SK-N-SH (cell line): Measurements from ENCODE around the gene ASCC2. TPM values are rescaled to one million over a fixed set of nuclear protein-coding genes. Genes with fewer than 3 reads are reported as not detected.

Experiments used
- CTCF ChIA-PET: fragments of 300-600, 350-600 bp; formaldehyde crosslinking; extraction: SDS; loops from one replicate; lab custom pipeline; 2021; lab: Yijun Ruan, JAX
- POLR2A ChIA-PET: fragments of 350-600 bp; sonication (Branson Sonifier 250); formaldehyde crosslinking; extraction: SDS; loops from one replicate; lab custom pipeline; 2020; ENCODE audit warnings: antibody characterized with exemption, inconsistent platforms; lab: Yijun Ruan, JAX
- DNase-seq: peaks from one replicate; pipeline ENCODE4 v3.0.0; 2012
- H2AFZ ChIP-seq: fragments of 200-600 bp; sonication (generic); 2 replicates; pipeline ENCODE4 v1.8.1; 2016; ENCODE audit warnings: antibody characterized with exemption, mild to moderate bottlenecking, low read depth
- H3F3A ChIP-seq: fragments of 200-600 bp; sonication (generic); replicated peaks from 2 replicates; pipeline ENCODE3; 2016; ENCODE audit warnings: antibody characterized with exemption, mild to moderate bottlenecking; ENCODE audit not compliant: insufficient read depth
- H3K27ac ChIP-seq, 2 experiments: fragments of 200-500 bp in 1 of 2; fragments of 200-600 bp in 1 of 2; sonication (Bioruptor generic) in 1 of 2; sonication (generic), shearing (Covaris generic) in 1 of 2; 2 replicates each; pipeline versions ENCODE4 v1.5.1 to v1.6.1; 2014 to 2016; ENCODE audit warnings: low read depth in 2 of 2, inconsistent platforms in 1 of 2, low read length in 1 of 2, mild to moderate bottlenecking in 1 of 2, mixed read lengths in 1 of 2
- H3K27me3 ChIP-seq: fragments of 200-600 bp; sonication (generic), shearing (Covaris generic); 2 replicates; pipeline ENCODE4 v1.6.1; 2016; ENCODE audit warnings: mixed run types; ENCODE audit not compliant: insufficient read depth
- H3K36me3 ChIP-seq, 2 experiments: fragments of 200-500 bp in 1 of 2; fragments of 200-600 bp in 1 of 2; sonication (Bioruptor generic) in 1 of 2; sonication (generic) in 1 of 2; replicated peaks in 1 of 2; 2 replicates each; pipeline versions ENCODE3 to v1.5.1; 2014 to 2016; ENCODE audit warnings: low read length in 1 of 2, mild to moderate bottlenecking in 1 of 2; ENCODE audit not compliant: insufficient read depth in 2 of 2, control insufficient read depth in 1 of 2
- H3K4me1 ChIP-seq, 2 experiments: fragments of 200-500 bp in 1 of 2; fragments of 200-600 bp in 1 of 2; sonication (Bioruptor generic) in 1 of 2; sonication (generic), shearing (Covaris generic) in 1 of 2; 2 replicates each; pipeline versions ENCODE4 v1.5.1 to v1.6.1; 2014 to 2016; ENCODE audit warnings: low read depth in 1 of 2, low read length in 1 of 2, mixed run types in 1 of 2; ENCODE audit not compliant: insufficient read depth in 2 of 2, control insufficient read depth in 1 of 2
- H3K4me2 ChIP-seq: fragments of 200-600 bp; sonication (generic), shearing (Covaris generic); 2 replicates; pipeline ENCODE4 v1.6.1; 2017; ENCODE audit warnings: mixed run types
- H3K4me3 ChIP-seq, 2 experiments: fragments of 200-500 bp in 1 of 2; fragments of 200-600 bp in 1 of 2; sonication (Bioruptor generic) in 1 of 2; sonication (generic), shearing (Covaris generic) in 1 of 2; 2 replicates each; pipeline versions ENCODE4 v1.5.1 to v1.8.1; 2014 to 2016; ENCODE audit warnings: low read depth in 2 of 2, inconsistent platforms in 1 of 2, low read length in 1 of 2, mild to moderate bottlenecking in 1 of 2, mixed read lengths in 1 of 2, moderate library complexity in 1 of 2
- H3K79me2 ChIP-seq: fragments of 200-600 bp; sonication (generic); 2 replicates; pipeline ENCODE4 v1.8.1; 2017; ENCODE audit warnings: mild to moderate bottlenecking; ENCODE audit not compliant: insufficient read depth
- H3K9ac ChIP-seq: fragments of 200-600 bp; sonication (generic); 2 replicates; pipeline ENCODE4 v1.6.1; 2017; ENCODE audit warnings: mixed run types
- H3K9me2 ChIP-seq: fragments of 200-600 bp; sonication (generic); 2 replicates; pipeline ENCODE4 v1.6.1; 2017; ENCODE audit warnings: mixed run types
- H3K9me3 ChIP-seq: fragments of 200-600 bp; sonication (generic); 2 replicates; pipeline ENCODE4 v1.6.1; 2017; ENCODE audit warnings: mixed run types, mild to moderate bottlenecking, moderate library complexity
- H4K20me1 ChIP-seq: fragments of 200-600 bp; sonication (generic); 2 replicates; pipeline ENCODE4 v1.6.1; 2017; ENCODE audit warnings: mild to moderate bottlenecking, mixed run types; ENCODE audit not compliant: insufficient read depth
- ELF1 ChIP-seq: IDR thresholded peaks from 2 replicates; pipeline ENCODE4 v1.4.0; 2012
- EP300 ChIP-seq, 2 experiments: IDR thresholded peaks; 2 replicates each; pipeline versions ENCODE4 v1.4.0 to v1.6.1; 2012; ENCODE audit warnings: borderline replicate concordance in 1 of 2, low read depth in 1 of 2, low read length in 1 of 2
- FOSL2 ChIP-seq: IDR thresholded peaks from 2 replicates; pipeline ENCODE4 v1.4.0; 2012; ENCODE audit warnings: low read depth, mild to moderate bottlenecking, moderate library complexity, borderline replicate concordance
- FOXM1 ChIP-seq: IDR thresholded peaks from 2 replicates; pipeline ENCODE4 v1.4.0; 2012; ENCODE audit warnings: low read depth, mild to moderate bottlenecking
- GATA2 ChIP-seq: sonication (generic); formaldehyde crosslinking; IDR thresholded peaks from 2 replicates; pipeline ENCODE4 v1.5.0; 2020; ENCODE audit warnings: mild to moderate bottlenecking, missing genetic modification reagents
- IRF3 ChIP-seq: fragments of 150-350 bp; IDR thresholded peaks from 2 replicates; pipeline ENCODE4 v1.6.1; 2016; ENCODE audit warnings: mild to moderate bottlenecking, low read depth, low read length
- JUND ChIP-seq: IDR thresholded peaks from 2 replicates; pipeline ENCODE4 v1.4.0; 2012
- MEF2A ChIP-seq: IDR thresholded peaks from 2 replicates; pipeline ENCODE4 v1.4.0; 2012; ENCODE audit warnings: low read depth, borderline replicate concordance
- POLR2AphosphoS5 ChIP-seq: IDR thresholded peaks from 2 replicates; pipeline ENCODE4 v1.6.1; 2012; ENCODE audit warnings: low read depth, low read length
- RAD21 ChIP-seq: IDR thresholded peaks from 2 replicates; pipeline ENCODE4 v1.6.1; 2012; ENCODE audit warnings: mild to moderate bottlenecking, low read length
- REST ChIP-seq: IDR thresholded peaks from 2 replicates; pipeline ENCODE4 v1.6.1; 2012; ENCODE audit warnings: mild to moderate bottlenecking, low read depth, low read length, moderate library complexity
- SMC3 ChIP-seq: IDR thresholded peaks from 2 replicates; pipeline ENCODE4 v1.6.1; 2012; ENCODE audit warnings: low read depth, low read length, improper control_type of control experiment
- USF1 ChIP-seq: IDR thresholded peaks from 2 replicates; pipeline ENCODE4 v1.4.0; 2012; ENCODE audit warnings: low read depth, borderline replicate concordance
- YY1 ChIP-seq: IDR thresholded peaks from 2 replicates; pipeline ENCODE4 v1.4.0; 2012; ENCODE audit warnings: low read depth, mild to moderate bottlenecking
- WGBS: methylation state at CpG from one replicate; pipeline ENCODE4 v1.1.6; 2017; ENCODE audit warnings: low lambda C conversion rate; 5-methylcytosine and 5-hydroxymethylcytosine counted together
- polyA plus RNA-seq, 3 experiments: library from polyadenylated mRNA; depleted of rRNA; stranded (reverse); fragments of >200 nt; gene quantifications; 2 replicates each; pipeline ENCODE4 v1.2.3, GENCODE V29; 2012

The ASCC2 gene
- polyA plus RNA-seq, 1 of the 3 experiments (the other 2 are of a cell fraction): 82.0 TPM

- WGBS: 65% methylated on average over 3 of the region's 3 CpGs
- TF ChIP-seq RAD21 (no peak), IRF3 (no peak), POLR2AphosphoS5 (no peak), FOSL2 (no peak), FOXM1 (no peak), YY1 (no peak), MEF2A (no peak)
- no peak overlapping the region for H3K4me2 ChIP-seq
- H3K36me3 ChIP-seq: no peaks in the 10 kb centered on the region
- DNase-seq: no peak
- no peaks in the 10 kb centered on the region for H3K9me2 ChIP-seq
- no peaks in the 10 kb centered on the region for H3K9me3 ChIP-seq
- POLR2A ChIA-PET: no interaction called here
- no peaks in the 10 kb centered on the region for H3K79me2 ChIP-seq
- peaks cover 0 to 6% of the 10 kb centered on the region in 2 experiments; a peak in 1 of 4 replicates for H3K4me1 ChIP-seq
- H3K4me3 ChIP-seq: no peak overlapping the region
- CTCF ChIA-PET: no interaction called here
- no peak overlapping the region for H3K9ac ChIP-seq
- H3F3A ChIP-seq: no peaks in the 10 kb centered on the region
- no peaks in the 10 kb centered on the region for H4K20me1 ChIP-seq
- no peaks in the 10 kb centered on the region for H3K27me3 ChIP-seq
- no peak overlapping the region for H3K27ac ChIP-seq
- H2AFZ ChIP-seq: no peak overlapping the region
Measured at GRCh38 chr22:29854432-29854831, 16.4 kb upstream of the ASCC2 start.

GRCh38 chr22:29848111-29848510 is 10.0 kb upstream of the ASCC2 start:
- ChIA-PET CTCF (interaction anchor here (1.6 kb wide), 1 partner anchor 157 kb away, joined by 5 read pairs; no protein-coding TSS in a partner anchor), POLR2A (no interaction called here)
- TF ChIP-seq EP300 (IDR thresholded peaks at IDR 0.05; ENCODE audit: borderline replicate concordance in 1 of 2, low read depth in 1 of 2, low read length in 1 of 2): peak in 1 of 2 experiments; percentile 41; a peak in 1 of 4 replicates
- TF ChIP-seq IRF3: no peak
- TF ChIP-seq SMC3: no peak
- no peak overlapping the region for H3K9ac ChIP-seq
- no peaks in the 10 kb centered on the region for H3K9me3 ChIP-seq
- no peak overlapping the region for H3K4me2 ChIP-seq
- no peaks in the 10 kb centered on the region for H3K9me2 ChIP-seq
- no peak overlapping the region for H2AFZ ChIP-seq
- no peaks in the 10 kb centered on the region for H3K79me2 ChIP-seq
- H3K27me3 ChIP-seq: no peaks in the 10 kb centered on the region
- no peaks in the 10 kb centered on the region for H3F3A ChIP-seq
- no peak overlapping the region for H3K4me3 ChIP-seq
- DNase-seq: peak; percentile 26
- H4K20me1 ChIP-seq: no peaks in the 10 kb centered on the region
- H3K4me1 ChIP-seq: peaks cover 0 to 3% of the 10 kb centered on the region in 2 experiments; a peak in 1 of 4 replicates
- H3K36me3 ChIP-seq: no peaks in the 10 kb centered on the region
- 63% methylated on average over 3 of the region's 3 CpGs for WGBS
- H3K27ac ChIP-seq: peak overlapping the region in 1 of 2 experiments; percentile 44; a peak in 2 of 4 replicates

- Histone ChIP-seq H3K4me3 (no peak overlapping the region), H3K27me3 (no peaks in the 10 kb centered on the region), H4K20me1 (no peaks in the 10 kb centered on the region), H2AFZ (no peak overlapping the region), H3K27ac (no peak overlapping the region), H3K79me2 (no peaks in the 10 kb centered on the region), H3K9me3 (no peaks in the 10 kb centered on the region), H3K4me2 (no peak overlapping the region), H3K9me2 (no peaks in the 10 kb centered on the region), H3F3A (peaks cover 8% of the 10 kb centered on the region), H3K36me3 (no peaks in the 10 kb centered on the region), H3K9ac (no peak overlapping the region), H3K4me1 (peaks cover 3 to 6% of the 10 kb centered on the region in 2 experiments; a peak in 2 of 4 replicates)
- POLR2A ChIA-PET: no interaction called here
- 71% methylated on average over 2 of the region's 2 CpGs for WGBS
- DNase-seq: no peak
- CTCF ChIA-PET: interaction anchor here (1.2 to 1.4 kb wide), 2 partner anchors 158 to 159 kb away, joined by 3 read pairs; no protein-coding TSS in a partner anchor
- TF ChIP-seq ELF1 (no peak), USF1 (no peak), MEF2A (no peak), GATA2 (no peak), JUND (no peak), EP300 (IDR thresholded peaks at IDR 0.05; ENCODE audit: borderline replicate concordance in 1 of 2, low read depth in 1 of 2, low read length in 1 of 2) (no peak), REST (no peak)
Measured at GRCh38 chr22:29846290-29846689, 8.2 kb upstream of the ASCC2 start.
